T-helper 1 cell treated with Interleukin-12 subunit alpha and Interleukin-12 subunit beta and Interleukin-4 antibody, amounts not matched to agents 30 μg/mL and 1 μg/mL, for 36 hours (primary cell): ENCODE data around the gene CUBN.

Experiments used
- H3K27ac Mint-ChIP-seq: one replicate; pipeline ENCODE4 v1.8.0; 2021; ENCODE audit warnings: mild to moderate bottlenecking, mixed read lengths
- H3K27me3 Mint-ChIP-seq: one replicate; pipeline ENCODE4 v1.8.0; 2021; ENCODE audit warnings: low read depth, mixed read lengths
- H3K36me3 Mint-ChIP-seq: one replicate; pipeline ENCODE4 v1.8.0; 2021; ENCODE audit warnings: low read depth, mixed read lengths
- H3K4me1 Mint-ChIP-seq: one replicate; pipeline ENCODE4 v1.8.0; 2021; ENCODE audit warnings: low read depth, mixed read lengths
- H3K4me3 Mint-ChIP-seq: one replicate; pipeline ENCODE4 v1.8.0; 2021; ENCODE audit warnings: mild to moderate bottlenecking, moderate library complexity, mixed read lengths
- H3K9me3 Mint-ChIP-seq: one replicate; pipeline ENCODE4 v1.8.0; 2021; ENCODE audit warnings: mixed read lengths

The CUBN gene

DNA sequence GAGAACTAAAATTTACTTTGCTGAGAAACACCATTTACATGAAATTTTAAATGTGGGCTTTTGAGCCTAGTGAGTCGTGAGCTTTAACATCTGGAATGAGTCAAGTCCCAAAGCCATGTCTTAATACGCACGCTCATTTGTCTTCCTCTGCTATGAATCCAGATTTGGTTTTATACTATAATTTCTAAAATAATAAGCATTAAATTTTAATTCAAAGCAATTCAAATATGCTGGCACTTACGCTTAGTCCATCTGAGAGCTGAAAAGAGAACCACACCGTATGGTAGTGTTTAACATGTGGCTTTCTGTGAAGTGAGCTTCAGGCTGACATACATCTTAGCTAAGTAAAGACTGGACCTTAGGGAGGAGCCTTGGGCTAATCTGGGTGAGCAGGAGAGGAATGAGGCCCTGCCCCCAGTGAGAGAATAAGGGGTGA lies 52.2 kb downstream of the CUBN start:
- peaks cover 5% of the 10 kb centered on the region for H3K27me3 Mint-ChIP-seq
- no peak overlapping the region for H3K27ac Mint-ChIP-seq

DNA sequence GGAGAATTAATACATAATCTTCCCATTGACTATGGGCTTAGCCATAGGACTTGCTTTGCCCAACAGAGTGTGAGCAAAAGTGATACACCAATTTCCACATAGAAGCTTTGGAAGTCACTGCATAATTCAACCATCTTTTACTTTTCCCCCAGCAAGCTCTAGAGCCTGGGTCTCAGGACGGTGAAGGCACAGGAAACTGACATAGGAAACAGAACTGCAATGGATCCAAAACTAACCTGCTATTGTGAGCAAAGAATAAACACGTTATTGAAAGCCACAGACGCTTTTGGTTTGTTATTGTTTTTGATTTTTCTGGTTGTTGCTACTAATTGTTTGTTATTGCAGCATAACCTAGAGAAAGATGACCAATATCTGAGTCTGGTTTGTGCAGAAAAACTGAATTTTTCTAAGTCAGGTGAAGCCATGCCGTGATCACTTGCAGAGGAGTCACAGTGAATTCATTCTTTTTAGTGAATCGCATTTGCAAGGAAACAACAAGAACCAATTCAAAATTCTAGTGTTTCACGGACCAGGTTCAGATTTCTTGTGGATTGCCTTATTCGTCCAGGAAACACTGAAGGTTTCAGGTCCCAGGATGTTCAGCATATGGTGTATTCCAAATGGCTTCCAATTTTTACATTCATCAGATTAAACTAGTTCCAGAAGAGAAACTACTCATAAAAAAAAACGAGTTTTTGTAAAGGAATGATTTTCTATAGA lies 52.8 kb downstream of the CUBN start:
- H3K4me1 Mint-ChIP-seq = peaks cover 4% of the 10 kb centered on the region
- no peaks in the 10 kb centered on the region for H3K9me3 Mint-ChIP-seq
- H3K4me3 Mint-ChIP-seq = no peak overlapping the region
- no peak overlapping the region for H3K27ac Mint-ChIP-seq
- no peaks in the 10 kb centered on the region for H3K36me3 Mint-ChIP-seq
- H3K27me3 Mint-ChIP-seq = peaks cover 5% of the 10 kb centered on the region

More for the DNA sequence above, 52.2 kb downstream of the CUBN start:
- Mint-ChIP-seq H3K9me3 (no peaks in the 10 kb centered on the region), H3K36me3 (no peaks in the 10 kb centered on the region), H3K4me1 (peaks cover 4% of the 10 kb centered on the region), H3K4me3 (no peak overlapping the region)

DNA sequence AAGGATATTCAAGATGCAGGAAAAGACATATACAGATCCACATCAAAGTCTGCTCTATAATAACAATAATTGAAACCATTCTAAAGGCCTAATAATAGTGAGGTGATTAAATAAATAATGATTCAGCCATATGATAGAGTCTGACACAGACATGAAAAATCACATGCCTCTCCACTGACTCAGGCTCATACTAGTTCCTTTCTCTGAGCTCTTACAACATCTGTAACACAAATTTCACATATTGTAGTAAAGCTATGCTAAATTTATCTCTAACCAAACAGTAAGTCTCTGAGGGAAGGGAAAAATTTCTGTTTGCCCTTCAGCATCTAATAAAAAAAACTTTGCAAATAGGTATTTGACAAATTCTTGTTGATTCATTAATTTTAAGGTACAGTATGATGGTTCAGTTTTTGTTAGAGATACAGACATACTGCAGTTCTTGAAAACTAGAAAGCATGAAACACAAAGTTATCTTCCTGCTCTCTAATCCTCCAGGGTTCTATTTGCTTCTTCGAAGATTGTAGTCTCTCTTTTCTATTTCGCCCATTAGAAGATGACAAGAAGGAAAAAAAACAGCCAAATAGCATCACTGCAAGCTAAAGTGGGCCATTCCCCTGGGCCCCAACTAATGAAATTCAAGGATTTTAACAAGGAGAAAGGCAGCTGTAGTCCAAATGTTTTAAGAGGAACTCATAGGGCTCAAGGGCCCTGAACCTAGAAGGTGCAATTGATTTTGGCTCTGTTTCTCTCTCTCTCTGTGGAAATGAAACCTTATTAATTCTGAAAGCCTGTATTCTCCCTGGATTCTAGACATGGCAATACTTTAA lies 53.9 kb downstream of the CUBN start:
- Mint-ChIP-seq H3K27me3 (peaks cover 5% of the 10 kb centered on the region), H3K36me3 (no peaks in the 10 kb centered on the region), H3K27ac (no peak overlapping the region), H3K4me1 (peaks cover 4% of the 10 kb centered on the region), H3K4me3 (no peak overlapping the region), H3K9me3 (no peaks in the 10 kb centered on the region)

DNA sequence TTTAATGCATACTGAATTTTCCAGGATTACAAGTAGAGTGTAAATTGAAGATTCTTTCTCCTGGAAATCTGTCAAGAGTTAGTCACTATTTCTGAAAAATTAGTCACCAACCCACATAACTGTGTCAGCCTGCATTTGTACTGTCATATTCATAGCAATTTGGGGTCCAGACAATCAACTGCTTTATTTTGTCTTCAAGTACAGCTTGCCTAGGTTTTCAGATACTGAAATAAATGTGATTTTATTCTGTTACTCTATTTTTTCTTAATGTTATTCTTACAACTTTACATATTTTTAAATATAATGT lies 55.1 kb downstream of the CUBN start:
- H3K9me3 Mint-ChIP-seq = no peaks in the 10 kb centered on the region
- H3K27me3 Mint-ChIP-seq = no peaks in the 10 kb centered on the region
- no peak overlapping the region for H3K27ac Mint-ChIP-seq
- H3K4me1 Mint-ChIP-seq = peaks cover 4% of the 10 kb centered on the region
- H3K4me3 Mint-ChIP-seq = no peak overlapping the region
- H3K36me3 Mint-ChIP-seq = no peaks in the 10 kb centered on the region

DNA sequence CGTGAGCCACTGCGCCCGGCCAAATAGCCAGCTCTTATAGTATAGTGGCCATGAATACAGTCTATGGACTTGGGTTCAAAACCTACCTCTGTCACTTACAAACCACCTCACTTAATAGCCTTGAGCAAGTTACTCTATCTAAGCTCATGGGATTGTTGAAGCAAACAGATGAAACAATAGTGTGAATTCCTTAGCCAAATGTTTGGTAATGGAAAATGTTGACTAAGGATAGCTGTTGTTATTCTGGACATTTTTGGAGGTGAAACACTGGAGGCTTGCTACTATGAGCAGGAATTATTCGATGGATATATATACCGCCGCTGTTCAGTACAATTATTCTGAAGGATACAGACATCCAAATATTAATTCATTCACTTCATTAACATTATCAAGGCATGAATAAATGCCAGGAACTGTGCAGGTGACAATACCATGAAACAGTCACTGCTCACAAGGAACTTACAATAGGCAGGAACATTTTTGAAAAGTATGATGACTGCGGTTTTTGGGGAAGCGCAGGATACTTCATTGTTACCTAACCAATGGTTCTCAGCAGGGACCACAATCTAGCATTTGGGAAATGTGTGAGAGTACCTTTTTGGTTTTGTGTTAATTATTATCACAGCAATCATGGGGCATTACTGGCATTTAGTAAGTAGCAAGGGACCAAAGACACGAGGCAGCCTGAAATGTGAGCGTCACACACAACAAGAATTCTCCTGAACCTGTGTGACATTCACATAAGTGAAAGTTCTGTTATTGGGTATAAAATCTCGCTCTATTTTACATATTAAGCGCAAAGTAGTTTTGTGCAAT lies 55.7 kb downstream of the CUBN start:
- no peaks in the 10 kb centered on the region for H3K36me3 Mint-ChIP-seq
- no peak overlapping the region for H3K27ac Mint-ChIP-seq
- H3K9me3 Mint-ChIP-seq = no peaks in the 10 kb centered on the region
- H3K4me1 Mint-ChIP-seq = peaks cover 3% of the 10 kb centered on the region
- no peak overlapping the region for H3K4me3 Mint-ChIP-seq
- H3K27me3 Mint-ChIP-seq = no peaks in the 10 kb centered on the region

DNA sequence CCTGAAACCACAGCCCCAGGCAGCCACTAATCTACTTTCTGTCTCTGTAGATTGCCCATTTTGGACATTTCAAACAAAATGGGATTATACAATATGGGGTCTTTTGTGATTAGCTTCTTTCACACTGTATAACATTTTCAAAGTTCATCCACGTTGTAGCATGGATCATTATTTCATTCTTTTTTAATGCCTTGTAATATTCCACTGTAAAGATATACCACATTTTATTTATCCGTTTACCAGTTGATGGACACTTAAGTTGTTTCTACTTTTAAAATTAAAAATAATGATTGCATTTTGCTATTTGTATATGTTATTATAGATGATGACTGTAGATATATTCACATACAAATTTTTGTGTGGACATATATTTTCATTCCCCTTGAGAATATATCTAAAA lies 60.7 kb downstream of the CUBN start:
- H3K27ac Mint-ChIP-seq = no peak overlapping the region
- no peaks in the 10 kb centered on the region for H3K9me3 Mint-ChIP-seq
- H3K4me1 Mint-ChIP-seq = peaks cover 9% of the 10 kb centered on the region
- no peak overlapping the region for H3K4me3 Mint-ChIP-seq
- H3K27me3 Mint-ChIP-seq = peaks cover 13% of the 10 kb centered on the region
- peaks cover 1% of the 10 kb centered on the region for H3K36me3 Mint-ChIP-seq

DNA sequence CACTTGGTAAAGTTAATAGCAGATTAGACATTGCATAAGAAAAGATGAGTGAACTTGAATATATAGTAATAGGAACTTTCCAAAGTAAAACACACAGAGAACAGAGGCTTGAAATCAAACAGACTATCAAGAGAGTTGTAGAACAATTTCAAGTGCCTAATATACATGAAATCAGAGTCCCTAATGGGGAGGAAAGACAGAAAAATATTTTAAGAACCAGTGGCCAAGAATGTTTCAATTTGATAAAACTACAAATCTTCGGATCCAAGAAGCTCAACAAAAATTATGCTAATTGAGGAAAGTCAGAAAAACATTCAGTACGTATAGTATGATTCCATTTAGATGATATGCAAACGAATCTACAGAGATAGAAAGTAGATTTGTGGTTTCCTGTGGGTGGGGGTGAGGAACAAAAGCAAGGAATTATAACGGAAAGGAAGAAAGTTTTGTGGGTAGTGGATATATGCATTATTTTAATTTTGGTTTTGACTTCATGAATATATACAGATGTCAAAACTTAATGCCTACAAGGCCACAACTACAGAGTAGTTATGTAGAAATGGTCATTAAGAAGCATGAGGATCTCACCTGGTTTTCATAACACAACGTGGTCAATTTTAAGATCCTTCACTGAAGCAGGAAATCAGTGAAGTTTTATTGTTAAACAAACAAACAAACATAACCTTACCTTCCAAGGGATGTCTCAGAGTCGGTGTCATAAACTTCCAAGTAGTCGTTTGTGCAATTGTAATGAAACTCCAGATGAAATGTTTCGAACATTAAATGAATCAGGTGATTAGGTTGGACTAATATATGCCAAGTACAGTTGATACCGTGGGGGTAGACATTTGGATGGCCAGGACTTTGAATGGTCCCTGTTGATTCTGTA lies 62.0 kb downstream of the CUBN start:
- H3K27ac Mint-ChIP-seq = no peak overlapping the region

DNA sequence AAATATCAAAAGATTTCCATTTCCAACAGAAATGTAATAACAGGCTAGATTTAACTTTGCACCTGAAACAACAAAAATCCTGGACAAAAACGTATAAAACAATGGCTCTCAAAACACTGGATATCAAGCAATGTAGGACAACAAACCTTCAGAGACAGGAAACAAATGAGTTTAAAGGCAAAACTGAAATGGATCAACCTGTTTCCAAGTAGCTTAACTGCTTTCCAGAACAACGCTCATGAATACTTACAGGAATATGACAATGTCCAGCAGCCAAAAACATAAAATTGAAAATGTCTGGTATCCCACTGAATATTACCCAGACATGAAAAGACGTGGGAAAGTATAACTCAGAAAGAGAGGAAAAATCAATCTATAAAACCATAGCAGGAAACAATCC lies 62.8 kb downstream of the CUBN start:
- Mint-ChIP-seq H3K4me1 (peaks cover 17% of the 10 kb centered on the region), H3K9me3 (no peaks in the 10 kb centered on the region), H3K4me3 (no peak overlapping the region), H3K27me3 (peaks cover 19% of the 10 kb centered on the region), H3K27ac (no peak overlapping the region), H3K36me3 (peaks cover 1% of the 10 kb centered on the region)

More for the DNA sequence above, 62.0 kb downstream of the CUBN start:
- Mint-ChIP-seq H3K27me3 (peaks cover 19% of the 10 kb centered on the region), H3K36me3 (peaks cover 1% of the 10 kb centered on the region), H3K4me3 (no peak overlapping the region), H3K9me3 (no peaks in the 10 kb centered on the region), H3K4me1 (peaks cover 14% of the 10 kb centered on the region)

DNA sequence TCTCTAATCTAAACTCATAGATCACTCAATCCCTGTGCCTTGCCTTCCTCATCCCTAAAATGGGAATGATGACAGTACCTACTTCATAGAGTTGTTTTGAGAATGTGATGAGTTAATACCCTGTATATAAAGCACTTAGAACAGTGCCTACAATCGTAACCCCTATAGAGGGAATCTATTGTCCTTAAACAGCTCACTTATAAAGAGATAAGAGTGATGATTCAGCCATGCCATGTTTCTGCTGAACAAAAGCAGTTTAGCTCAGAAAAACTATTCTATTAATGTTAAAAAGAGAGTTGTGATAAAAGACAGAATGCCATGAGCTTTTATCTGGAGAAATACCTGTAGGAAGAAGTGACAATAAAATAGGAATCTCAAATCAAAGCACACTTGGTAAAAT lies 63.6 kb downstream of the CUBN start:
- H3K27ac Mint-ChIP-seq = no peak overlapping the region
- H3K4me1 Mint-ChIP-seq = peaks cover 17% of the 10 kb centered on the region
- H3K36me3 Mint-ChIP-seq = peaks cover 1% of the 10 kb centered on the region
- peaks cover 19% of the 10 kb centered on the region for H3K27me3 Mint-ChIP-seq
- H3K9me3 Mint-ChIP-seq = no peaks in the 10 kb centered on the region
- no peak overlapping the region for H3K4me3 Mint-ChIP-seq

DNA sequence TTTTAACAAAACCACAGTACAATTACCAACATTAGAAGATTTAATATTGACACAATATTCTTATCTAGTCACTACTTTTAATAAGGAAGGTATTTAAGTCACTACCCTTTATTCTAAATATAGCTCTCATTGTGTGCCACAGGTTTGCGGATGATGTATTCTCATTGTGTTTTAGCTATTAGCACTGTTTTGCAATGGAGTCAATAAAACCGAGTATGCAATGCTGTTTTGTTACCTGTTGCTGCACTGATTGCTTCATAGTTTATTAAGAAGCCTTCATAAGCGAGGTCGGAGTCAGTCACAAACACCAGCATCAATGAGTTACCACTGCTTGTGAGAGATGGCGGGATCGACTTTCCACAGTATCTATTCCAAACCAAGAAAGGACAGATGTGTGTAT lies 64.3 kb downstream of the CUBN start:
- Mint-ChIP-seq H3K4me3 (no peak overlapping the region), H3K4me1 (peaks cover 17% of the 10 kb centered on the region), H3K27me3 (peaks cover 19% of the 10 kb centered on the region), H3K36me3 (peaks cover 1% of the 10 kb centered on the region), H3K27ac (no peak overlapping the region), H3K9me3 (no peaks in the 10 kb centered on the region)

DNA sequence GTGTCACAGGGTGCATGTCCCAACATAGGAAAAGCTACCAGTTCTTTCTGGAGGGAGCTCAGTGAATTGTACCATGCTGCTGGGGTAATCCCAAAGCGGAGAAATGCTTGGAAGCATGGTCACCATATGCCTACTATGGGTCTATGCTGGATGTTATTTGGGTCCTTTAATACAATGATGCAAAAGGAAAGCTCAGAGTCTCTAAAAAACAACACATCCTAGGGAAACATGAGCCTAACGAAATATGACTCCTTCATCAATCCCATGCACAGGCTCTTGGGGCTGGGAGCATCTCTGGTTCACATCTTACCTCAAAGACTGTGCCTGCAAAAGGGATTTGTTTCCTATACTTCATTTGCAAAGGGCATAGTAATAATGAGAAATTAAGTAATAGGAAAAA lies 65.2 kb downstream of the CUBN start:
- Mint-ChIP-seq H3K27me3 (peaks cover 19% of the 10 kb centered on the region), H3K27ac (no peak overlapping the region), H3K4me1 (peaks cover 17% of the 10 kb centered on the region), H3K36me3 (peaks cover 1% of the 10 kb centered on the region), H3K4me3 (no peak overlapping the region), H3K9me3 (no peaks in the 10 kb centered on the region)

DNA sequence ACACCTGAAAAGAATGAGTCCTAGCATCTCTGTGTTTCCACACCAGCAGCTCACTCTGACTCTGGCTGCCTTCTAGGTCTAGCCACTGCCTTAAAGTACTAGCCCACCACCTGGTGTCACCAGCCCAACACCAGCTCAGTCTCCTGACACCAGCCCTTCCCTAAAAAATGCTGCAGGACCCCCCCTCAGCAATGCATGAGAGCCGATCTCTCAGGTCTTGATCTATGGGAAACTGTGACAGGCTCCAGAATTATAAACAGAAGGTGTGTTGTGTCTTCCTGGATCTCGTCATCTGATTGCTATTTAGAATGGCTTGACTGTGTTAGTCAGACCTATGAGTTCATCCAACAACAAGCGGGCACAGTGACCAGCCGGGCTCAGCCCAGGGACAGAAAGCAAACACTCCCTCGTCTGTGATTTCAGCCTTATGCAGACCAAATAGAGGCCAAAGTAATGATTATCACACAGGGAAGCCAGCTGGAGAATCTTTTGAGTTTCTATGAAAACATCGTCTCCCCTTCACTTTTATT lies 66.6 kb downstream of the CUBN start:
- H3K4me3 Mint-ChIP-seq = no peak overlapping the region
- H3K27ac Mint-ChIP-seq = no peak overlapping the region
- peaks cover 17% of the 10 kb centered on the region for H3K4me1 Mint-ChIP-seq
- H3K27me3 Mint-ChIP-seq = peaks cover 19% of the 10 kb centered on the region
- peaks cover 1% of the 10 kb centered on the region for H3K36me3 Mint-ChIP-seq
- no peaks in the 10 kb centered on the region for H3K9me3 Mint-ChIP-seq

DNA sequence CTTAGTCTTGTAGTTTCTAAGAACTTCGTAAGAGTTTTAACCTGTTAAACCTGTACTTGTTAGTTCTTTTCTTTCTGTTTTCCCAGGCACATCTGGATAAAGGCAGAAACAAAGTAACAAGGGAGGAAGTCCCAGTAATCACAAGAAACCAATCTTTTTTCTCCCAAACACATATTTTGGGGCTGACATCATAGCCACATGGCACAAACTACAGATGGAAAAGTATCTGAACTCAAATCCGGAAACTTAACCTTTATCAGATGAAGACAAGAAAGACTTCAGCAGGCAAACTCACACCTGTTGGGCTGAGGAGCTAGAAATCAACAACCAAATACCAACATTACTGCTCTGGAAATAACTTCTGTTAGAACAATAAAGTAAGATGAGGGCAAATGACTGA lies 67.1 kb downstream of the CUBN start:
- peaks cover 21% of the 10 kb centered on the region for H3K27me3 Mint-ChIP-seq
- H3K9me3 Mint-ChIP-seq = no peaks in the 10 kb centered on the region
- peaks cover 1% of the 10 kb centered on the region for H3K36me3 Mint-ChIP-seq
- H3K27ac Mint-ChIP-seq = no peak overlapping the region
- no peak overlapping the region for H3K4me3 Mint-ChIP-seq
- H3K4me1 Mint-ChIP-seq = peaks cover 11% of the 10 kb centered on the region

DNA sequence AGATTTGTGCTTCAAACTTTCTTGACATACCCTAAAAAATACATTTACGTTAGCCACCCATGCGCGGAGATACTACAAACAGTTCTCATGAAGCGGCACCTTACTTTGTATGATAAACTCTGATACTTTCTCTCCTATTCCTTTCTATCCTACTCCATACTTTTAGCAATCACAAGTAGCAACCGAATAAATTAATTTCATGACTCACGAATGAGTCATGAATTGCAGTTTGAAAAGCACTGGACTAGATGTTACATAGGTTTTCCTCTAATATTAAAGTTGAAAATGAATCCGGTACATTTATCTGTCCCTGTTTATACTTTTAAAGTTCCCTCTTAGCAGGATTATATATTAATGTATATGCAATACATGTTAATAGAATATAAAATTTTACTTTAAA lies 67.6 kb downstream of the CUBN start:
- Mint-ChIP-seq H3K9me3 (no peaks in the 10 kb centered on the region), H3K27me3 (peaks cover 26% of the 10 kb centered on the region), H3K4me1 (peaks cover 8% of the 10 kb centered on the region), H3K27ac (no peak overlapping the region), H3K4me3 (no peak overlapping the region), H3K36me3 (peaks cover 1% of the 10 kb centered on the region)
